Stimulated activated CD4-positive, alpha-beta T cell treated with anti-CD3 and anti-CD28 coated beads, Interleukin-1b, Interleukin-23, amount 100 ng/mL, for 24 hours (primary cell): ENCODE results near the gene COL21A1.

Experiments
- DNase-seq, 4 experiments: peaks; one replicate each; pipeline ENCODE4 v3.0.0-alpha.2; 2020; ENCODE audit warnings: low read depth in 4 of 4, low spot score in 1 of 4

Gene COL21A1

GRCh38 chr6:56245903-56246351, 1.5 kb downstream of the COL21A1 start:
- no peak for DNase-seq

DNA sequence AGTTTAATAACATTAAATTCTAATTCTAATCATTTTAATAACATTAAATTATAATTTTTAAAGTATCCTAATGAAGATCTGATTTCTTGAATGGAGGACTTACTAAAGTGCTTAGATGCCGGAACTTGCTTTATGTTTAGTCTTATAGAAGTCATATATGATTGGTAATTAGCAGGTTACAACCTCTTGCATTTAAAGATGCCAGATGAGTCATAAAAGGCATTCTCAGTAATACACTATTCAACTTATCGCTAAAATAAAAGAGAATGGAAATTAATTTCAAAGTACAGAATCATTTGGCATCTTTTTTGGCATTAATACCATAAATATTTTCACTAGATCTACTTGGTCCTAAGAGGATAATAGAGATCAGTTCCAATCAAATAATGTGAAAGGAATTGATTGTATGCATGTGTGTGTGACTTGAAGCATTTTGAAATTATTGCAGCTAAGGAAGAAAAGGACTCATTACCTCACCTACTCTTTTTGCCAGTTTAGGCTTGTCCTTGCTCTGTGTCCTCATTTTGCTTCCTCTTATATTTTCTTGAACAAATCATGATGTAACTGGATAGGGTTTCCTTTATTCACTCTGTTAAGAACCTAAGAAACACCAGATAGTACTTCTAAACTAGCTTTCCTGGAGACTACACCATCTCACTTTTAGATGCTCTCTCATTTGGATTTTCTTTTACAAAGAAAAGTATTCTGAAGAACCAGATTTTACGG, 2.7 kb downstream of the COL21A1 start:
- DNase-seq, result no peak

GRCh38 chr6:56244089-56244488, 3.3 kb downstream of the COL21A1 start:
- no peak for DNase-seq

GRCh38 chr6:56243518-56244070, 3.8 kb downstream of the COL21A1 start:
- DNase-seq, result no peak

DNA sequence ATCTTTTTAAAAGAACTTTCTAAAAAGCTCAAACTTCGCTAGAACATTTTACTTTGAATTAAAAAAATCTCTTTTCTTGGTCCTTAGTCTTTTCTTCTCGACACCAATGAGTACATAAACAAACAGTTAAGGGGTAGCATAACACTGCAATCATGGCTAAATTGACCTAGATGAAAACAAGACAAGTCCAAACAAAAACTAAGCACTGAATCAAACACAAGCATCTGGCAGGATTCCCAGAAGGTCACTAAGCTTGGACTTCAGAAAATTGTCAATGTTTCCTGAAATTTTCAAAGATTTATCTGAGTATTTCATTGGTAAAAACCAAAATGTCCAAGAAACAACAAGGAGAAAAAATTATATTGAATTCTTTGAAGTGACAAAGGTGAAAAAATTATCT, 5.0 kb downstream of the COL21A1 start:
- DNase-seq, result no peak

- DNase-seq, result no peak
Measured at GRCh38 chr6:56241124-56241802, 6.1 kb downstream of the COL21A1 start.

DNA sequence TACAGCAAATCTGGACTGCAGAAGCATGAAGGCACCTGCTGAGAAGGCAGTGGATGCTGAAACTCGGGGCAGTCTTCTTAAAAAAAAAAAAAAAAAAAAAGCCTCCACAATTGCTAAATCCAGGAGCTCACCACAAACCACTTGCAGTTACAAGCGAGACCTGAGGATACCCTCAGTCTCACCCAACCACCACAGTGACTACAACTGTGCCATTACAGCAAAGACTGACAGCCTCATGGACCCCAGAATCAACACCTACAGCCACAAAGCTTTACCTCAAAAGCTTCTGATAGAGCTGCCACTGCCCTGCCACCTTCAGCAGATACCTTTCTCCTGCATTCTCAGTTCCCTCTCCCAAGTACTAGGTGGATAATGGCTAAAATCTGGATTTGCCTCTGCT, 9.0 kb downstream of the COL21A1 start:
- no peak for DNase-seq

GRCh38 chr6:56235245-56235644, 12.1 kb downstream of the COL21A1 start:
- no peak for DNase-seq

- DNase-seq, result no peak
Measured at GRCh38 chr6:56232436-56232835, 14.9 kb downstream of the COL21A1 start.

GRCh38 chr6:56231827-56232226, 15.6 kb downstream of the COL21A1 start:
- DNase-seq, result no peak

GRCh38 chr6:56230976-56231566, 16.3 kb downstream of the COL21A1 start:
- no peak for DNase-seq

DNA sequence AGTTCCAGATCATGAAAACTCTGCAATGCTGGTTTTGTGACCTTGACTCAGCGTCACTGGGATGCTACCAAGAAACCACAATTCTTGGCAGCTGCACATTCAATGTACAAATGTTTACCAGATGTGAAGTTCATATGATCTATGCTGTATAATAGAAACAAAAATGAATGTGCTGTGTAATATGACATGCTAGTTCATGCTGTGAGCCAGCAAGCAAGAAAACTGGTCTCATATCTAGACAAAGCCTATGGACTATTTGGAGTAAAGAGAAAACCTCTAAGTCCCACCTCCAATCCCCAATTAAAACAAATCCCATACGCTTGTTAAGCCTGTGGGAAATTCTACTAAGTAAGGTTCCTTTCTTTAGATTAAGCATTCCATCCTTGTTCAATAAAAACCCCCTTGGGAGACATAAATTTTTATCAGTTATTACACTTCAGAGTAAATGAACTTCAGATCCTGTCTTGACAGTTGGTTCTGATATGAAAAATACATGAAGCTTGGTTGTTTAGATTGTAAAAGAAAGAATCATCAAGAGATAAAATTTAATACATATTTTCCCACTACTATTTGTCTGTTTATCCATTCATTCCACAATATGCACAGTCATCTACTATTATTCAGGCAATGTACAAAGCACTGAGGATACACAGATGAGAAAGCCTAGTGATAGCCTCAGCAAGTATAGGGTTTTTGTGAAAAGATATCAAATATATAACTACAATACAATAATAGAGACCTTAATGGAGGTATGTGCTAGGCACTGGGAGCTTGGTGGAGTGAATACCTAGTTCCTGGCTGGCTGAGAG, 20.1 kb downstream of the COL21A1 start:
- DNase-seq, result no peak

- DNase-seq, result no peak
Measured at GRCh38 chr6:56223995-56224394, 23.4 kb downstream of the COL21A1 start.

GRCh38 chr6:56222499-56222898, 24.9 kb downstream of the COL21A1 start:
- DNase-seq, result no peak

- no peak for DNase-seq
Measured at GRCh38 chr6:56220078-56220477, 27.3 kb downstream of the COL21A1 start.

DNA sequence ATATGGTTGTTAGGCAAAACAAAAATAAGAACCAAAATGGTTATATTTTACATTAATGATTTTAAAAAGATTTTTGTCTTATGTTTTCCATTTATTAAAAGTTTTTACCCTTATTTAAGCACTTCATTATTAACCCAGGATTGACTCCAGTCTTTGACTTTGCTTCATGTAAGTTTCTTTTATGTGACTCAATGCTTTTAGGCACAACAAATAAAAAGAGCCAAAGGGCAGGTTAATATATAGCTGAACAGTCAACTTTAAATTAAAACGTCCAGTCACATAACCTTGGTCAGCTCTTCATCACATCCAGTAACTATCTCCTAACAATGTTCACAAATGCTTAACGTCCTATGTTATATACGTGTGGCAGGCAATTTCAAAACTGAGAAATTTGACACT, 32.7 kb downstream of the COL21A1 start:
- no peak for DNase-seq

DNA sequence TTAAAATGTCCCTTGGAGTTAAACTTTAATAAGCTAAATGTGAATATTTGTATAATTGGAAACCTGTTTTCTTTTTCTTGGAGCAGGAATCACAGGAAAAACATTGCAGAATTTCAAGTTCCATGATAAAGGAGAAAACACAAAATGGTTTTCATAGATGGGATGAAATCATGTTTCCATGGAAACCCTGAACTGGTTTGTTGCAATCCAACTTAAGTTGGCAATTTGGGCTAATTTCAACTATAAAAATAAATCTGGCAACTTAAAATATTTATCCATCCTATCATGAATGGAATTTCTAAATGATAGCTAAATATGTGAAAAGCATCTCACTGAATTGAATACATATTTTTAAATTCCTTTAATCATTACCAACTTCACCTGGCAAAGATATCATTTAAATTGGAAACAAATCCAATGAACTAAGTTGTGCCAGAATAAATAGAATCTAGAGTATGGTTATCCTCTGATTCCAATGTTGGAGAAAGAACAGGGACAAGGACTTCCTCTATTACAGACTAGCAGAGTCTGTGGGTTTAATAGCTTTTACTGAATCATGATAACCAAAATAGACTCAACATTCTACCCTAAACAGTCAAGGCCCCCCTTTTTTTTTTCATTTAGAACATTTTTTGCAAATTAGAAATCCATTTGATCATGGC, 33.2 kb downstream of the COL21A1 start:
- DNase-seq, result no peak

GRCh38 chr6:56211724-56212123, 35.7 kb downstream of the COL21A1 start:
- DNase-seq, result no peak

GRCh38 chr6:56204134-56204533, 43.2 kb downstream of the COL21A1 start:
- DNase-seq, result no peak

DNA sequence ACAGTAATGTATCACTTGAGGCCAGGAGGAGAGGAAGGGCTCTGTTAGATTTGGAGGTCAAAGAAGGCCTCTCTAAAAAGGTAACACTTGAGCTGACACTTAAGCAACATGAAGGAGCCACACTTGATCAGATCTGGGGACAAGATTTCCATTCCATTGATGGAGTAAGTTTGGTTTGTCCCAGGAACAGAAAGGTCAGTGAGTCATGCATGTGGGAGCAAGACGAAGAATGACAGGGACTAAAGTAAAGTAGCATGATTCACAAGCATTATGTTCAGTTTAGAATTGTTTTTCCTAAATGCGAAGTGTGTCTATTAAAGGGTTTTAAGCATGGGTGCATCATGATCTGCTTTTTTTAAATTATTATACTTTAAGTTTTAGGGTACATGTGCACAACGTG, 47.4 kb downstream of the COL21A1 start:
- DNase-seq, result no peak

DNA sequence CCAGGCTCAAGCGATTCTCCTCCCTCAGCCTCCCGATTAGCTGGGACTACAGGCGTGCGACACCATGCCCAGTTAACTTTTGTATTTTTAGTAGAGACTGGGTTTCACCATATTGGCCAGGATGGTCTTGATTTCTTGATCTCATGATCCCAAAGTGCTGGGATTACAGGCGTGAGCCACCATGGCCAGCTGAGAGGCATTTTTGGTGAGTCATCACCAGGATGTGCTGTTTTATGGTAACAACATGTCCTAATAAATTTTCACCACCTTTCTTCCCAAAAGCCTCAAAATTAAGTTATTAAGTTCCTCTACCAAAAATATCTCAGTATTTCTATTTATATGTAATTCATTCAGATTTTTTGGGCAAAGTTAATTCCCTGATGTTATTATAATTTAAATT, 53.5 kb downstream of the COL21A1 start:
- DNase-seq, result no peak
